IPS-15b (cell line): Measurements from ENCODE around the gene RAP1A.
"Not testable (repeated sequence)": the region's sequence is repeated elsewhere in the genome, so short reads cannot be mapped to it uniquely, and the experiment has no call there.

Source experiments
- H3K27me3 ChIP-seq: one replicate; pipeline ENCODE4 v1.6.1; 2013; ENCODE audit warnings: low read length; ENCODE audit not compliant: control insufficient read depth, insufficient read depth
- H3K36me3 ChIP-seq: one replicate; pipeline ENCODE4 v1.6.1; 2013; ENCODE audit warnings: low read length; ENCODE audit not compliant: control insufficient read depth, insufficient read depth
- H3K4me1 ChIP-seq: one replicate; pipeline ENCODE4 v1.6.1; 2013; ENCODE audit warnings: mild to moderate bottlenecking, low read length; ENCODE audit not compliant: control insufficient read depth, insufficient read depth
- H3K4me3 ChIP-seq: one replicate; pipeline ENCODE4 v1.5.1; 2013; ENCODE audit warnings: low read depth, low read length
- H3K9ac ChIP-seq: one replicate; pipeline ENCODE4 v1.6.1; 2013; ENCODE audit warnings: low read depth, mild to moderate bottlenecking, low read length
- H3K9me3 ChIP-seq: one replicate; pipeline ENCODE4 v1.6.1; 2013; ENCODE audit warnings: mild to moderate bottlenecking, low read length; ENCODE audit not compliant: control insufficient read depth, insufficient read depth

The RAP1A gene

GRCh38 chr1:111599781-111600693 lies 19.6 kb upstream of the RAP1A start:
- Histone ChIP-seq H3K9ac (no peak overlapping the region), H3K36me3 (no peaks in the 10 kb centered on the region), H3K9me3 (no peaks in the 10 kb centered on the region), H3K4me3 (no peak overlapping the region), H3K4me1 (peaks cover 2% of the 10 kb centered on the region), H3K27me3 (no peaks in the 10 kb centered on the region)

GRCh38 chr1:111600886-111601386 lies 18.7 kb upstream of the RAP1A start:
- no peak overlapping the region for H3K4me3 ChIP-seq
- H3K27me3 ChIP-seq: no peaks in the 10 kb centered on the region
- no peaks in the 10 kb centered on the region for H3K36me3 ChIP-seq
- H3K4me1 ChIP-seq: peaks cover 2% of the 10 kb centered on the region
- no peak overlapping the region for H3K9ac ChIP-seq
- H3K9me3 ChIP-seq: no peaks in the 10 kb centered on the region

- Histone ChIP-seq H3K36me3 (no peaks in the 10 kb centered on the region), H3K27me3 (no peaks in the 10 kb centered on the region), H3K4me3 (no peak overlapping the region), H3K9ac (no peak overlapping the region), H3K9me3 (no peaks in the 10 kb centered on the region), H3K4me1 (peaks cover 2% of the 10 kb centered on the region)
These were observed 17.3 kb upstream of the RAP1A start for GRCh38 chr1:111602302-111602701.

- no peak overlapping the region for H3K4me3 ChIP-seq
- H3K27me3 ChIP-seq: no peaks in the 10 kb centered on the region
- no peak overlapping the region for H3K9ac ChIP-seq
- peaks cover 2% of the 10 kb centered on the region for H3K4me1 ChIP-seq
- H3K9me3 ChIP-seq: no peaks in the 10 kb centered on the region
- no peaks in the 10 kb centered on the region for H3K36me3 ChIP-seq
These were observed 16.6 kb upstream of the RAP1A start for GRCh38 chr1:111602974-111603373.

GRCh38 chr1:111603979-111604378 lies 15.6 kb upstream of the RAP1A start:
- no peak overlapping the region for H3K4me3 ChIP-seq
- H3K4me1 ChIP-seq: peaks cover 2% of the 10 kb centered on the region
- H3K27me3 ChIP-seq: no peaks in the 10 kb centered on the region
- H3K9me3 ChIP-seq: no peaks in the 10 kb centered on the region
- H3K9ac ChIP-seq: no peak overlapping the region
- H3K36me3 ChIP-seq: no peaks in the 10 kb centered on the region

- H3K9ac ChIP-seq: no peak overlapping the region
- peaks cover 2% of the 10 kb centered on the region for H3K4me1 ChIP-seq
- no peaks in the 10 kb centered on the region for H3K9me3 ChIP-seq
- no peaks in the 10 kb centered on the region for H3K27me3 ChIP-seq
- no peak overlapping the region for H3K4me3 ChIP-seq
- no peaks in the 10 kb centered on the region for H3K36me3 ChIP-seq
These were observed 14.7 kb upstream of the RAP1A start for GRCh38 chr1:111604931-111605330.

GRCh38 chr1:111605576-111605975 lies 14.0 kb upstream of the RAP1A start:
- Histone ChIP-seq H3K4me1 (peaks cover 2% of the 10 kb centered on the region), H3K9me3 (no peaks in the 10 kb centered on the region), H3K36me3 (no peaks in the 10 kb centered on the region), H3K27me3 (no peaks in the 10 kb centered on the region), H3K9ac (no peak overlapping the region), H3K4me3 (no peak overlapping the region)

GRCh38 chr1:111606457-111607215 lies 13.0 kb upstream of the RAP1A start:
- not testable (repeated sequence) for H3K36me3 ChIP-seq, H3K4me1 ChIP-seq, H3K9ac ChIP-seq, H3K4me3 ChIP-seq, H3K9me3 ChIP-seq, H3K27me3 ChIP-seq

- H3K9ac ChIP-seq, H3K4me1 ChIP-seq, H3K4me3 ChIP-seq, H3K36me3 ChIP-seq, H3K27me3 ChIP-seq, H3K9me3 ChIP-seq: not testable (repeated sequence)
These were observed 11.1 kb upstream of the RAP1A start for GRCh38 chr1:111608528-111608927.

GRCh38 chr1:111611986-111612385 lies 7.6 kb upstream of the RAP1A start:
- Histone ChIP-seq H3K9me3 (no peaks in the 10 kb centered on the region), H3K9ac (no peak overlapping the region), H3K4me1 (no peaks in the 10 kb centered on the region), H3K36me3 (no peaks in the 10 kb centered on the region), H3K27me3 (no peaks in the 10 kb centered on the region), H3K4me3 (no peak overlapping the region)

GRCh38 chr1:111615870-111616715 lies 3.5 kb upstream of the RAP1A start:
- H3K4me1 ChIP-seq: peaks cover 4% of the 10 kb centered on the region
- H3K36me3 ChIP-seq: no peaks in the 10 kb centered on the region
- H3K9ac ChIP-seq: no peak overlapping the region
- H3K9me3 ChIP-seq: no peaks in the 10 kb centered on the region
- no peak overlapping the region for H3K4me3 ChIP-seq
- H3K27me3 ChIP-seq: no peaks in the 10 kb centered on the region
